Body of pancreas (tissue), 4 donors: ENCODE data around the gene NFIC.

ENCODE experiments used
- CTCF ChIP-seq, 7 experiments: fragments of 450-650 bp in 4 of 7; fragments of 200-600 bp in 3 of 7; sonication (generic) in 3 of 7; IDR thresholded peaks; one replicate each; pipeline ENCODE4 v1.5.1; 2016 to 2019; ENCODE audit warnings: antibody characterized with exemption in 7 of 7
- POLR2A ChIP-seq, 3 donors: fragments of 450-650 bp; IDR thresholded peaks; one replicate each; pipeline ENCODE4 v1.6.1; 2016; ENCODE audit warnings: antibody characterized with exemption in 3 of 3, mild to moderate bottlenecking in 2 of 3

DNA sequence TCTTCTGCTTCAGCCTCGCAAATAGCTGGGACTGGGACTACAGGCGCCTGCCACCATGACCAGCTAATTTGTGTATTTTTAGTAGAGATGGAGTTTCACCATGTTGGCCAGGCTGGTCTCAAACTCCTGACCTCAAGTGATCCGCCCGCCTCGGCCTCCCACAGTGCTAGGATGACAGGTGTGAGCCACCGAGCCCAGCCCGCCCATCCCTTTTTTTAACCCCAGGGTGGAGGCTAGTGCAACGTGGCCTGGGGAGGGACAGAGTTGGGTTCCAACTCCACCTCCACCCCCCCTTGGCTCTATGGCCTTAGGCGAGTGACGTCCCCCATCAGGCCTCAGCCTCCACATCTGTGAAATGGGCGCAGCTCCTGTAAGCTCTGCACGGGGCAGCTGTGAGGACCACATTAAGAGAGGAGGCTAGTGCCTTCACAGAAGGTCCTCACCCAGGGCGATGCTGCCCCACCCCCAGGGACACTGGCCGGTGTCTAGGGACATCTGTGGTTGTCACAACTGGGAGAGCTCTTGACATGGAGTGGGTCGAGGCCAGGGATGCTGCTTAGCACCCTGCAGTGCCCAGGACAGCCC lies 76.2 kb downstream of the NFIC start:
- TF ChIP-seq CTCF (IDR thresholded peaks at IDR 0.05) (no peak), POLR2A (IDR thresholded peaks at IDR 0.05) (no peak)
